AG04450 (cell line): ENCODE data around the gene DTHD1. TPM values are rescaled to one million over a fixed set of nuclear protein-coding genes. Genes with fewer than 3 reads are reported as not detected.

ENCODE experiments used
- CTCF ChIA-PET: fragments of 300-600, 350-600 bp; formaldehyde crosslinking; extraction: SDS; loops from one replicate; lab custom pipeline; 2022; ENCODE audit warnings: antibody characterized with exemption, inconsistent platforms; lab: Charles Lee
- POLR2A ChIA-PET: fragments of 350-600 bp; formaldehyde crosslinking; extraction: SDS; loops from one replicate; lab custom pipeline; 2021; ENCODE audit warnings: antibody characterized with exemption, inconsistent platforms; lab: Yijun Ruan, JAX
- DNase-seq: peaks from one replicate; pipeline ENCODE4 v3.0.0-alpha.2; 2011; ENCODE audit warnings: low read depth, low spot score
- H3K27ac ChIP-seq: one replicate; pipeline ENCODE4 v1.5.1; 2012; ENCODE audit warnings: low read depth, low read length, control low read depth
- H3K27me3 ChIP-seq: one replicate; pipeline ENCODE4 v1.6.0; 2012; ENCODE audit warnings: low read length; ENCODE audit not compliant: control insufficient read depth, insufficient read depth
- H3K4me3 ChIP-seq: 2 replicates; pipeline ENCODE4 v1.5.1; 2011; ENCODE audit warnings: mild to moderate bottlenecking, low read depth, low read length, control low read depth
- H3K9me3 ChIP-seq: 2 replicates; pipeline ENCODE4 v1.5.1; 2012; ENCODE audit warnings: low read length; ENCODE audit not compliant: control insufficient read depth, insufficient read depth
- CTCF ChIP-seq: IDR thresholded peaks from 2 replicates; pipeline ENCODE4 v1.5.1; 2011; ENCODE audit warnings: low read depth, low read length, control low read depth, inconsistent platforms
- polyA plus RNA-seq: library from polyadenylated mRNA; depleted of rRNA; stranded (reverse); fragments of >200 nt; gene quantifications from 2 replicates; pipeline ENCODE4 v1.2.3, GENCODE V29; 2011

The DTHD1 gene
- polyA plus RNA-seq, 1 experiment, result not detected

- CTCF ChIA-PET, result no interaction called here
These were observed 31.9 kb downstream of the DTHD1 start for GRCh38 chr4:36313301-36313700.

GRCh38 chr4:36313703-36314102, 32.3 kb downstream of the DTHD1 start:
- H3K4me3 ChIP-seq, result no peak overlapping the region
- H3K27ac ChIP-seq, result no peak overlapping the region
- CTCF ChIA-PET, result no interaction called here
- DNase-seq, result no peak
- POLR2A ChIA-PET, result no interaction called here
- H3K27me3 ChIP-seq, result no peaks in the 10 kb centered on the region
- no peak for TF ChIP-seq CTCF
- peaks cover 2% of the 10 kb centered on the region for H3K9me3 ChIP-seq

More at GRCh38 chr4:36313301-36313700, 31.9 kb downstream of the DTHD1 start:
- Histone ChIP-seq H3K27ac (no peak overlapping the region), H3K27me3 (no peaks in the 10 kb centered on the region), H3K9me3 (peaks cover 2% of the 10 kb centered on the region), H3K4me3 (no peak overlapping the region)
- no peak for TF ChIP-seq CTCF
- DNase-seq, result no peak
- POLR2A ChIA-PET, result no interaction called here

- Histone ChIP-seq H3K27me3 (no peaks in the 10 kb centered on the region), H3K27ac (no peak overlapping the region), H3K4me3 (no peak overlapping the region), H3K9me3 (peaks cover 2% of the 10 kb centered on the region)
- ChIA-PET POLR2A (no interaction called here), CTCF (no interaction called here)
- no peak for DNase-seq
- TF ChIP-seq CTCF, result no peak
These were observed 35.2 kb downstream of the DTHD1 start for GRCh38 chr4:36316607-36317006.

GRCh38 chr4:36317721-36318120, 36.3 kb downstream of the DTHD1 start:
- peaks cover 2% of the 10 kb centered on the region for H3K9me3 ChIP-seq
- DNase-seq, result no peak
- H3K4me3 ChIP-seq, result no peak overlapping the region
- H3K27me3 ChIP-seq, result no peaks in the 10 kb centered on the region
- ChIA-PET CTCF (no interaction called here), POLR2A (no interaction called here)
- no peak overlapping the region for H3K27ac ChIP-seq
- TF ChIP-seq CTCF, result no peak

- POLR2A ChIA-PET, result no interaction called here
- no peak overlapping the region for H3K27ac ChIP-seq
- H3K27me3 ChIP-seq, result no peaks in the 10 kb centered on the region
- CTCF ChIA-PET, result no interaction called here
- no peak for DNase-seq
- no peak for TF ChIP-seq CTCF
- H3K9me3 ChIP-seq, result no peaks in the 10 kb centered on the region; the same call in 1 of the 2 replicates
- no peak overlapping the region for H3K4me3 ChIP-seq
These were observed 38.9 kb downstream of the DTHD1 start for GRCh38 chr4:36320117-36320896.
